OCI-LY7 (cell line): ENCODE measurements around the gene XPR1.

ENCODE experiments used
- EZH2phosphoT487 ChIP-seq: fragments of 200-600 bp; sonication (generic); IDR thresholded peaks from 2 replicates; pipeline ENCODE4 v1.6.1; 2018; ENCODE audit warnings: low read depth, borderline replicate concordance, mild to moderate bottlenecking, mixed run types, antibody characterized with exemption, low read length, moderate library complexity, mixed read lengths
- TF ChIP-seq, protein P1 (sequence below): fragments of 200-600 bp; sonication (generic); conservative IDR thresholded peaks from 2 replicates; pipeline ENCODE4 v1.5.1; 2014; ENCODE audit warnings: mild to moderate bottlenecking, antibody characterized with exemption, low read length, moderate library complexity, mixed read lengths

DNA sequence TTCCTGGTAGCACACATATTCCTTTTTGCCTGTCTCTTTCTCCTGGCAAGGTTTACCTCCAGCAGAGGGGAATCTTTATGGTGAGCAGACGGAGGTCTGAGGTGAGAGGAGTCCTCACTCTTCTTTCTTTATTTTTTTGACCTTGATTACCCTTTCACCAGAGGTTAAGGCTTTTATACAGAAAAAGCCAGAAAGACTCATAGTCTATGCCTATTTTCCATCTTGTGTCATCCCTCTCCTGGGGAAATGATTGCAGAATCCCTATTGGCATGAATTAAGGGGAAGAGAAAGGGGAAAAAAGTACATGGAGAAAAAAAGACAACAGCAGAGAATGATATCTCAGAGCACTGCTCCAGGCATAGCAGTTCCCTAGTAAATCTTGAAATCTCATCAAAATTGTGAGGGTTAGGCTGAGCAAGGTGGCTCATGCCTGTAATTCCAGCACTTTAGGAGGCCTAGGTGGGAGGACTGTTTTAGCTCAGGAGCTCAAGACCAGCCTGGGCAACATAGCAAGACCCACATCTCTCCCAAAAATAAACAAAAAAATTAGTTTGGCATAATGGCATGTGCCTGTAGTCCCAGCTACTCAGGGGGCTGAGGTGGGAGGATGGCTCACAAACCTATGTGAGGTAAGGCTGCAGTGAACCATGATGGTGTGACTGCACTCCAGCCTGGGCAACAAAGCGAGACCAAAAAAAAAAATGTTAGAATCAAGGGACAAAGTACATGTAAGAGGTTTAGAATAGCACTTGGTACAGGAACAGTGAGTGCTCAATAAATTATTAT is 1.2 kb upstream of the XPR1 start:
- TF ChIP-seq, protein P1, sequence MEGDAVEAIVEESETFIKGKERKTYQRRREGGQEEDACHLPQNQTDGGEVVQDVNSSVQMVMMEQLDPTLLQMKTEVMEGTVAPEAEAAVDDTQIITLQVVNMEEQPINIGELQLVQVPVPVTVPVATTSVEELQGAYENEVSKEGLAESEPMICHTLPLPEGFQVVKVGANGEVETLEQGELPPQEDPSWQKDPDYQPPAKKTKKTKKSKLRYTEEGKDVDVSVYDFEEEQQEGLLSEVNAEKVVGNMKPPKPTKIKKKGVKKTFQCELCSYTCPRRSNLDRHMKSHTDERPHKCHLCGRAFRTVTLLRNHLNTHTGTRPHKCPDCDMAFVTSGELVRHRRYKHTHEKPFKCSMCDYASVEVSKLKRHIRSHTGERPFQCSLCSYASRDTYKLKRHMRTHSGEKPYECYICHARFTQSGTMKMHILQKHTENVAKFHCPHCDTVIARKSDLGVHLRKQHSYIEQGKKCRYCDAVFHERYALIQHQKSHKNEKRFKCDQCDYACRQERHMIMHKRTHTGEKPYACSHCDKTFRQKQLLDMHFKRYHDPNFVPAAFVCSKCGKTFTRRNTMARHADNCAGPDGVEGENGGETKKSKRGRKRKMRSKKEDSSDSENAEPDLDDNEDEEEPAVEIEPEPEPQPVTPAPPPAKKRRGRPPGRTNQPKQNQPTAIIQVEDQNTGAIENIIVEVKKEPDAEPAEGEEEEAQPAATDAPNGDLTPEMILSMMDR = no peak
- no peak for TF ChIP-seq EZH2phosphoT487
